ENCODE measurements around the gene HAPSTR1. TPM values are rescaled to one million over a fixed set of nuclear protein-coding genes. Genes with fewer than 3 reads are reported as not detected.

Gene HAPSTR1
- total RNA-seq, 2 experiments from 2014 or later: 52.5 to 53.4 TPM

- DNase-seq: no peak
- no peaks in the 10 kb centered on the region for H3K9me3 Mint-ChIP-seq
- H3K4me3 Mint-ChIP-seq: peak overlapping the region; percentile 62
- H3K27ac Mint-ChIP-seq: peak overlapping the region; percentile 61
- intact Hi-C loops (cut with micrococcal nuclease): no loop called here
- no peak for ATAC-seq
- peaks cover 68% of the 10 kb centered on the region for H3K4me1 Mint-ChIP-seq (ENCODE audit: low read depth)
- TF ChIP-seq, protein P1, sequence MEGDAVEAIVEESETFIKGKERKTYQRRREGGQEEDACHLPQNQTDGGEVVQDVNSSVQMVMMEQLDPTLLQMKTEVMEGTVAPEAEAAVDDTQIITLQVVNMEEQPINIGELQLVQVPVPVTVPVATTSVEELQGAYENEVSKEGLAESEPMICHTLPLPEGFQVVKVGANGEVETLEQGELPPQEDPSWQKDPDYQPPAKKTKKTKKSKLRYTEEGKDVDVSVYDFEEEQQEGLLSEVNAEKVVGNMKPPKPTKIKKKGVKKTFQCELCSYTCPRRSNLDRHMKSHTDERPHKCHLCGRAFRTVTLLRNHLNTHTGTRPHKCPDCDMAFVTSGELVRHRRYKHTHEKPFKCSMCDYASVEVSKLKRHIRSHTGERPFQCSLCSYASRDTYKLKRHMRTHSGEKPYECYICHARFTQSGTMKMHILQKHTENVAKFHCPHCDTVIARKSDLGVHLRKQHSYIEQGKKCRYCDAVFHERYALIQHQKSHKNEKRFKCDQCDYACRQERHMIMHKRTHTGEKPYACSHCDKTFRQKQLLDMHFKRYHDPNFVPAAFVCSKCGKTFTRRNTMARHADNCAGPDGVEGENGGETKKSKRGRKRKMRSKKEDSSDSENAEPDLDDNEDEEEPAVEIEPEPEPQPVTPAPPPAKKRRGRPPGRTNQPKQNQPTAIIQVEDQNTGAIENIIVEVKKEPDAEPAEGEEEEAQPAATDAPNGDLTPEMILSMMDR (IDR thresholded peaks at IDR 0.05): no peak
- CTCF ChIA-PET: interaction anchor here (1.5 to 3.8 kb wide), 3 partner anchors 14 to 88 kb away, joined by 3 to 9 read pairs (median 6); no protein-coding TSS in a partner anchor
- H3K36me3 Mint-ChIP-seq (ENCODE audit: low read depth): peaks cover 76% of the 10 kb centered on the region
- no peaks in the 10 kb centered on the region for H3K27me3 Mint-ChIP-seq
- POLR2A ChIA-PET: interaction anchor here (0.6 to 7.4 kb wide), 6 partner anchors 8 to 203 kb away, joined by 3 to 69 read pairs (median 5); no protein-coding TSS in a partner anchor
Observed at GRCh38 chr16:9096416-9096952, 5.0 kb downstream of the HAPSTR1 start.

GRCh38 chr16:9097266-9098219 lies 6.1 kb downstream of the HAPSTR1 start:
- Mint-ChIP-seq H3K4me3 (peak overlapping the region; percentile 49), H3K4me1 (ENCODE audit: low read depth) (peaks cover 78% of the 10 kb centered on the region), H3K36me3 (ENCODE audit: low read depth) (peaks cover 85% of the 10 kb centered on the region), H3K27me3 (no peaks in the 10 kb centered on the region), H3K27ac (peak overlapping the region; percentile 80), H3K9me3 (no peaks in the 10 kb centered on the region)
- intact Hi-C loops (cut with micrococcal nuclease): no loop called here
- POLR2A ChIA-PET: interaction anchor here (1.7 to 7.4 kb wide), 3 partner anchors 9 to 137 kb away, joined by 7 to 69 read pairs (median 8); no protein-coding TSS in a partner anchor
- ATAC-seq (no peak), DNase-seq (no peak)
- TF ChIP-seq, protein P1 (IDR thresholded peaks at IDR 0.05): no peak
- CTCF ChIA-PET: interaction anchor here (1.0 to 3.8 kb wide), 4 partner anchors 12 to 89 kb away, joined by 3 to 9 read pairs (median 4); no protein-coding TSS in a partner anchor

DNA sequence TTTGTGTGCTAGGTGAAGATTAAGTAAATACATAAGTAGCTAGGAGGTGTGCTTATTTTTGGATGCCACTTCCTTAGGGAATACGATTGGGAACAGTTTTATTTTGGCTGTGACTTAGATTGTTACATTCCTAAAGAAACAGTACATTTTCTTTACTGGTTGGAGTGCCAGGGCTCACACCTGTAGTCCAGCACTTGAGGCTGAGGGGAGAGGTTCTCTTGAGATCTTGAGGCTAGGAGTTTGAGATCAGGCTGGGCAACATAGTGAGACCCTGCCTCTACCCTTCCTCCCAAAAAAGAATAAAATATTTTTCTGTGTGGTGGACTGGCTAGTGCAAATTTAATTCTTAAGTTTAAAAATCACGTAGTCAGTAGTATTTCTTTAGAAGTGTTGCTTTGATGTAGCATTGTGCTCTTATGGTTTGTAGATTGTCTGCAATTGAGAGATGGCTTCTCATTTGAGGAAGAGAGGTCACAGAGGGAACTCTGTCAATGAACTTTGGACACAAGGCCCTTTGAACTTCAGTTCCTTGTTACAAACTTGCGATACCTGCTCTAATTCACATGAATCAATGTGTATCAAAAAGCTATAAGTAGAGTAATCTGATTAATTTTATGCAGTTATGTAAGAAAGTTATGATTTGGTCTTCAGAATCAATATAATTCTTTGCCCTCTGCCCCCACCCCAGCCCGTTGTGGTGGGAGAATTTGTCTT lies 7.1 kb downstream of the HAPSTR1 start:
- no peak for DNase-seq
- H3K27ac Mint-ChIP-seq: peak overlapping the region; percentile 89
- no peaks in the 10 kb centered on the region for H3K27me3 Mint-ChIP-seq
- intact Hi-C loops (cut with micrococcal nuclease): no loop called here
- TF ChIP-seq, protein P1 (IDR thresholded peaks at IDR 0.05): no peak
- H3K4me3 Mint-ChIP-seq: peak overlapping the region; percentile 58
- H3K36me3 Mint-ChIP-seq (ENCODE audit: low read depth): peaks cover 85% of the 10 kb centered on the region
- H3K9me3 Mint-ChIP-seq: no peaks in the 10 kb centered on the region
- ChIA-PET CTCF (interaction anchor here (3.8 kb wide), 1 partner anchor 90 kb away, joined by 9 read pairs; no protein-coding TSS in a partner anchor), POLR2A (interaction anchor here (0.8 to 7.4 kb wide), 3 partner anchors 8 to 30 kb away, joined by 3 to 69 read pairs (median 8); no protein-coding TSS in a partner anchor)
- peaks cover 85% of the 10 kb centered on the region for H3K4me1 Mint-ChIP-seq (ENCODE audit: low read depth)
- no peak for ATAC-seq

GRCh38 chr16:9099131-9099625 lies 7.7 kb downstream of the HAPSTR1 start:
- peak; percentile 55 for DNase-seq
- Mint-ChIP-seq H3K9me3 (no peaks in the 10 kb centered on the region), H3K27ac (peak overlapping the region; percentile 89), H3K4me3 (peak overlapping the region; percentile 58), H3K36me3 (ENCODE audit: low read depth) (peaks cover 85% of the 10 kb centered on the region), H3K27me3 (no peaks in the 10 kb centered on the region), H3K4me1 (ENCODE audit: low read depth) (peaks cover 88% of the 10 kb centered on the region)
- POLR2A ChIA-PET: interaction anchor here (0.8 to 7.4 kb wide), 4 partner anchors 7 to 31 kb away, joined by 3 to 69 read pairs (median 28); partner anchors contain the start of gene HAPSTR1
- peak; percentile 47 for ATAC-seq
- CTCF ChIA-PET: no interaction called here
- intact Hi-C loops (cut with micrococcal nuclease): no loop called here
- TF ChIP-seq, protein P1 (IDR thresholded peaks at IDR 0.05): no peak
